HG03432 (cell line): ENCODE measurements around the gene STEAP1.
"Not testable (repeated sequence)": the region's sequence is repeated elsewhere in the genome, so short reads cannot be mapped to it uniquely, and the experiment has no call there.

ENCODE experiments used
- ATAC-seq: cut with Tn5 transposase; IDR thresholded peaks from one replicate; pipeline ENCODE4 v1.9.1; 2021; ENCODE audit warnings: mild to moderate bottlenecking, moderate library complexity; ENCODE audit not compliant: unreplicated experiment

STEAP1 gene

DNA sequence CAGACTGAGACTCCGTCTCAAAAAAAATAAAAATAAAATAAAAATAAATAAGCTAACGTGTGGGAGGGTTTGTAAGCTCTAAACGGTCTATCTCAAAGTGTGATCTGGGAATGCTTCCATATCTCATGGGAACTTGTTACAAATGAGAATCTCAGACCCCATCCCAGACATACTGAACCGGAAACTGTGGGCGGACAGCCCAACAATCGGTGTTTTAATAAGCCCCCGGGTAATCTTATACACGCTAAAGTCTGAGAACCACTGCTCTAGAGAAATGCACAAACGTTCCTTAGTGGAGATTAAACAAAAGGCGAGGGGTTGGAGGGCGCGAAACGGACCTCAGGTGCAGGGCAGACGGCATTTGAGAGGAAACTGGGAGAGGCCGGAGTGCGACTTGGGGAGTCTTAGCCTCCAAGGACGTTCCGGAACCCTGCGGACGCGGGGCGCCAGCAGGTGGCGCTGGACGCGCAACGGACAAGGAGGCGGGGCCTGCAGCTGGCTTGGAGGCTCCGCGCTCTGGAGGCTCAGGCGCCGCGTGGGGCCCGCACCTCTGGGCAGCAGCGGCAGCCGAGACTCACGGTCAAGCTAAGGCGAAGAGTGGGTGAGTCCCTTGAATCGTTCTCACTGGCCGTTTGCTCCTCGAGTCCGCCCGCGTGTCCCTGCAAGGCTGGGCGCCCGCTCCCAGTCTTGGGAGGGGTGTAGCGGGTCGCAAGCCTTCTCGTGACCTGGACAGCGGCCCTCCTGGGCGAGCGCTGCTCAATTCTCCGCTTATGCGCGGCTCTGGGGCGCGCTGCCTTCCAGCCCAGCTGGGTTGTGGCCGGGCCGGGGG lies at the start of gene STEAP1:
STEAP1 (plus strand) TSS at position 527 of the 829 bp plus-strand sequence. CDS start 5,320 bp downstream, outside the sequence.
- ATAC-seq: peak; percentile 98

DNA sequence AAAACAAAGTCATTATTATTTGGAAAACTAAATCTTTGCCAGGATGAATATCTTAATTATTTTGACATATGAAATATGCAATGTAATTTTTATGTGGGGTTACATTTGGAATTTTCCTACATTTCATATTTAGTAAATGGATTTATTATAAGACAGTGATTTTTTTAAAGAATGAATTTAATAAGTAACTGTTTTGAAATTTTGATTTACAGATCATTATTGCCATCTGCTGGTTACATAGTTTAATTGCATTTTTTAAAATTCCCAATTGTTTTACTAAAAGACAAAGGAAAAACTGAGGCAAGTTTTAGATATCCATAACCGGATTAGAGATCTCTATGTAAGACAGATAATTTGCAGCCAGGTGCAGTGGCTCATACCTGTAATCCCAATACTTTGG lies 39.3 kb upstream of the STEAP1 start:
- ATAC-seq: not testable (repeated sequence)

DNA sequence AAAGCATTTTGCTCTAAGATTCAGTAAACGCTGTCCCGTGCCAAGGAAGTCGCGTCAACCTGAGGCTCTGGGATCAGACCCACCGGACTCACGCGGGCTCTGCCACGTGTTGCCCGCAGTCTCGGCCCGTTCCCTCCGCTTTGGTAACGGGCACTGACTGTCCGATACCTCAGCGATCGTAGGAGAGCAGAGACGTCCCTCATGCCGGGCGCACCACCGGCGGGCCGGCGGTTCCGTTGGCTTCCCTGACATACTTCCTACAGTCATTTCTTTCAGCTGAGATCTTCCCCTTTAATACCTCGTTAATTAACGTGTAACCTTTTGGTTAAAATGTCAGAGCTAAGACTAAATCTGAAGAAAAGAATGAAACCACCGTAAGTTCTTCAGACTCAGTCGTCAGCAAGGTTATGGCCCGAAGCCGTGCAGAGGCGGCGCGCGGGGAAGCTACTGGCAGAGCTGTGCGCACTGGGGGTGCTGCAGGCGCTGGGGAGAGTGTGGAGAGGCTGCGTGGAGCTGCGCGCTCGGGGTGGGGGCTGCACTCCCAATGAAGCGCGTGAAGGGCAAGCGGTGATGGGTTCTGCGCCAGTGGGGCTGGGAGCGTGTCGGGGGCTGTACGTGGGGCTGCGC lies 35.6 kb upstream of the STEAP1 start:
- ATAC-seq: not testable (repeated sequence)

DNA sequence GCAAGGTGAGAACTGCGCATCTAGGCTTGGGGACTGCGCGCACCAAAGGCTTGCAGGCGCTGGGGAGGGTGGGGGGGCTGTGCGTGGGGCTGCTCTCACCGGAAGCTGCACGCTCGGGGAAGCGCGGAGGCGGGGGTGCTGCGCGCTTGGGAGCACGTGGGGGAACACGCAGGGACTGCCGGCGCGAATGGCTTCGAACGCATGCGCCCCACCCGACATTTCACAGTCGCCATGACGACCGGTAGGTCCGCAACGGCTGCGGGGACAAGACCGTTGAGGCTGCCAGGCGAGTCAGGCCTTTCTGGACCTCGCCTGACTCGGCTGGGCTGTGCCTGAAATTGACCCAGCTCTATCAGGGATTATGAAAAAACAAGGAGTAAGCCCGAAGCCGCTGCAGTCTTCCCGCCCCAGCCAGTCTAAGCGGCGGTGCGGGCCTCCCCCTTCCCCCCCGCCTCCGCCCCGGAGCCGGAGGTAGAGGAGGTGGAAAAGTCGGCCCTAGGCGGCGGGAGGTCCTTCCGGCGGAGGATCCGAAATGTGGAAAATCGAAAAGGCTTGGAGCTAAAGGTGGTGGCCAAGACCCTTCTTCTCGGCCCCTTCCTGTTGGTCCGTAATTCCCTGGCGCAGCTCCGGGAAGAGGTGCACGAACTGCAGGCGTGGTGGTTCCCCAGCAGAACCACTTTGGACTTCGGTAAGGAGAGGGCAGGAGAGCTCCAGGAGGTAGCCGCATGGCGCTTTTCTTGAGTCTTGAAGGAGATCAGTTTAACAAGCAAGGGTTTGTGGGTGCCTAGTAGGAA lies 34.9 kb upstream of the STEAP1 start:
- no peak for ATAC-seq

DNA sequence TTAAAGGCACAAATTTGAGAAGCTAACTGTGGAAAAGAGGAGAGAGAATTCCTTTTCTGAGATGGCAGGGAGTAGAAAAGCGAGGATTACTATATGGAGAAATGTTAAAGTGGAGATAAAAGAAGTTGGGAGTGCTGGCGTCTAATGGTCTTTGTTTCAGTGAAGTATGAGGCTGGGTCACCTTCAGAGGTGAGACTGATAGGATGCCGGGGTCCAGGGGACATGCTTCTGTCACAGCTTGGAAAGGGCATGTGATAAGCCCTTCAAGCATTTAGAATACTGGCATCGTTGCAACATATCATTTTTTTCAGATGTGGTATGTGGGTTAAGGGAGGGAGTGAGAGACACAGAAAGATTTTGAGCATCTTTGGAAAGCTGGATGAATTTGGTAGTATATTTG lies 34.1 kb upstream of the STEAP1 start:
- not testable (repeated sequence) for ATAC-seq

DNA sequence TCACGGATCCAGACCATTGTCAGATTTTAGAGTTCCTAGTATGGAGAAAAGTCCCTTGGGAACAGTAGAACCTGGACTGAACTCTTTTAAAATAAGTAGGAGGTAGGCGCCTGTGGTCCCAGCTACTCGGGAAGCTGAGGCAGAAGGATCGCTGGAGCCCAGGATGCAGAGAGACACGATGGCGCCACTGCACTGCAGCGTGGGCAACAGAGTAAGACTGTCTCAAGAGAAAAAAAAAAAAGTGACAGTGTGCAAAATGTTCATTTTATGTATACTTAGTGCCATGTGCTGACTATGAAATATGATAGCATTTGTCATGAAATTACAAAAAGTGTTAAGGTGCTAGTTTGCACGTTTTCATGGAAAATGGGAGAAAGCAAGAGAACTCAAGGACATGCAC lies 22.5 kb upstream of the STEAP1 start:
- not testable (repeated sequence) for ATAC-seq

DNA sequence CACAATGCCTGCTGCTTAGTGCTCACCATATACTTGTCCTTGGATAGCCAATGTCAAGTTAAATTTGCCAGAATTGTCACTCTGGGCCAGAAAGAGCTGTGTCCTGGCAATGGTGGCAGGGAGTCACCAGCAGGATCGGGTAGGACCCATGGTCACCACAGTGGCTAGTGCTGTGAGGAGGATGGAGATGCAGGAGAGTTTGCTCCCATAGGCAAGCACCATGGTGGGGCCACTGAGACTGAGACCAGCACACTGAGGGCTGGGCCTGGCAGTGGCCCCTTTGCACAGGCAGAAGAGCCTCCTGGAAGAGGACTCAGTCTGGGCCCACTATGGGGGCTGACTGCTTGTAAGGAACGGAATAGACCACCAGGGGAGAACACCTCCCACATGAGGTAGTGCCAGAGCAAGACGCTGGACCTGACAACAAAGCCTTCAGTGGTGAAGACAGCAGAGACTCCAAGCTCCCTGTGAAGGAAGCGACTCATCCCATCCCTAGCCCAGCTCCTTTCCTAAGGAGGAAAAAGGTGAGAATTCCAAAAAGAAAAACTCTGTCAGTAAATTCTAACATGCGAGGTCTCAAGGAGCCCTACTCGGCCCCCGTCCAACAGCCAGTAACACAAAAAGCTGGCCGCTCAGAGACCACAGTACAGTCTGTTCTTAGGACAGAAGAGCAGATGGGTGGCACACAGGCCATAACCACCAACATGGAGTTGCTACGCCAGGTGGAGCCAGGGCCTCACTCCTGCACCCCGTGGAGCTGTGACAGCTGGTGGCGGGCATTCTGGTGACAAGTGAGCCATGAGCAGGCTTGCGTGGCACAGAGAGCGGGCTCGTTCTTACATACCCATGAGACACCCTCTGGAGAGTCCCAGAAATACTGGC lies 6.9 kb upstream of the STEAP1 start:
- ATAC-seq: not testable (repeated sequence)

DNA sequence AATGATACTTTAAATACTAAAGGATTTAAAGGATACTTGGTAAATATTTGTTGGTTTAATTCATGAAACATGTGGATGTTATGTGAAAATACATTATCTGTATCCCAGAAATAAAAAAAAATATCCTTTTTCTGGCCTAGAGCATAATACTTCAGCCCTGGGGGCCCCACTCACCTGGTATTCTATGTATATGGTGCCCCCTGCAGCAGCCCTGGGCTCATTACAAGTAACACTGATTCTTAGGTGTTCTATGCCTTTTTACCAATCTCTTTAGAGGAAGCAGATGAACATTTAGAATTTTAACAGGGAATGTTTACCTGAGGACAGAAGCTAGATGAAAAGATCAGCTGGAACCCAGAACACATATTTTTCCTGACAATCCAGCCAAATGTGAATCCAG lies 4.8 kb upstream of the STEAP1 start:
- peak; percentile 30 for ATAC-seq

DNA sequence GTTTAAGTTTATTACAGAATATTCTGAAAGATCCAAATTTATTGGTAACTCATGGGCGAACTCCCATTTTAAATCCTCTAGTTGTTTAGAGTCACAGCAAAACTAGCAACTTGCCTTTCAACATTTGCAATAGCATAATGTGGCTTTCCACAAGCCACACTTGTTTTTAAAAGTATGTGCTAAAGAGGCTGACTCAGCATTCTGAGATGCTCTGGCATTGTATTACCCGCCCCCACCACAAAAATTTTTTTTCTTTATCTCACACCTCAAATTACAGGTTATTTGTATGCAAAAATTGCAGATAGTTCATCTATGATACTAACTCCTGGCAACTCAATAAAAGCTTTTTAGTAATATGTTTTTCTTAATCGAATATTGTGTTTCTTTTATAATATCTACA lies 2.4 kb upstream of the STEAP1 start:
- ATAC-seq: not testable (repeated sequence)

DNA sequence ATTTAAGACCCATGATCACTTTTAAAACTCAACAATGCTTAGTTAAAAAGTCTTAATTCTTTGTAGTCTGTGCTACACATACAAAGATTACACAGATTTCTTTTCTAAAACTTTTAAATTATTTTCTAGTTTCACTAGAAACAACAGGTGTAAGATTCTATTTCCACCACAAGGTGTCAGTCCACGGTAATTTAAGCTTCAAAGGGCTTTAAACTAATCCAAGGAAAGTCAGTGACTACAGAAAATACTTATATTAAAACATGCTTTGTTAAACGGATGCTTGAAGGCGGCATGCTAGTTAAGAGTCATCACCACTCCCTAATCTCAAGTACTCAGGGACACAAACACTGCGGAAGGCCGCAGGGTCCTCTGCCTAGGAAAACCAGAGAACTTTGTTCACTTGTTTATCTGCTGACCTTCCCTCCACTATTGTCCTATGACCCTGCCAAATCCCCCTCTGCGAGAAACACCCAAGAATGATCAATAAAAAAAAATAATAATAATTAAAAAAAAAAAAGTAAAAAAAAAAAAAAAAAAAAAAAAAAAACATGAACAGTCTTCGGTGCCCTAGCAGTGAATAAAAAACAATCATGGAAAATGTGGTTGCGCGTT lies 1.5 kb upstream of the STEAP1 start:
- not testable (repeated sequence) for ATAC-seq

DNA sequence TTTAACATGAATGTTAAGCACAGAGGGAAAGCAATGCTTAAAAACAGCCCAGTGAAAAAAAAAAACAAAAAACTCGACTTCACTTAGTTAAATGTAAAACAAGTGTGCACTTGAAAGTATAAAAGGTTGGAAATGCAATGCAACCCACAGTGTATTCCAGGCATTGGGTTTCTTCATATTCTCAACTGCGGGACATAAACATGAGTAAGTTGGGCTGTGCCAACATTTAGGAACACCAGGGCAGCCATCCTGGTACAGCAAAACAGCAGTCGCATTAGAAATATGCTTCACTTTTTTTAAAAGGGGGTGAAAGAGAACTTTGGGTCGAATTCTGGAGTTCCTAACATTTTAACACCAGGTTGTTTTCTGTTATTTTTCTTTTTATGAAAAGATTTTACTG lies 937 bp downstream of the STEAP1 start:
- ATAC-seq: no peak

DNA sequence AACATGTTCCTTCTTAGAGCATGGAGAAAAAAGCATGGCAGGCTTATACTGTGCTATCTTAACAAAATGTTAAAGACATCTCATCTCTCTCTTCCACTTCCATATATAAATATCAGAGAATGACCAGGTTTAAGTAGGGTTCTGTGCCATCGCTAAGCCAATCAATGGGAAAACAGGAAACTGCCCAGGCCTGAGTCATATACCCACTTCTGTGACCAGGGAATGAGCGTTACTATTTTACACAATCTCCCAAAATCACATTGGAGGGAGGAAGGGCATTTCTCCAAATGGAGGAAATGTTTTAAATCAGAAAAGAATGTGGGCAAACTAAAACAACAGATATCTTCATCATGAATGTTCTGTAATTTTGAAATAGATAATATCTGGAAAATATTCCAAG lies 3.1 kb downstream of the STEAP1 start:
- ATAC-seq: not testable (repeated sequence)

DNA sequence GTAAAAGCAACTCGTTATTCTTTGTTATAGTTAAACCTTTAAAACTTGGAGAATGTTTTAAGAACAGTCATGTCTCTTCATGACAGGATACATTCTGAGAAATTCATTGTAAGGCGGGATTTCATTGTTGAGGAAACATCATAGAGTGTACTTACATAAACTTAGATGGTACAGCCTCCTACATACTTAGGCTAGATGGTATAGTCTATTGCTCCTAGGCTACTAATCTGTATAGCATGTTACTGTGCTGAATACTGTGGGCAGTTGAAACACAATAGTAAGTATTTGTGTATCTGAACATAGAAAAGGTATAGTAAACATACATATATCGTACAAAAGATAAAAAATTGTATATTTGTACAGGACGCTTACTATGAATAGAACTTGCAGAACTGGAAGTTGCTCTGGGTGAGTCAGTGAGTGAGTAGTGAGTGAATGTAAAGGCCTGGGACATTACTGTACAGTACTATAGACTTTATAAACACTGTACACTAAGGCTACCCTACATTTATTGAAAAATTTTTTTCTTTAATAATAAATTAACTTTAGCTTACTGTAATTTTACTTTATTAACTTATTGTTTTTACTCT lies 3.6 kb downstream of the STEAP1 start:
- not testable (repeated sequence) for ATAC-seq

DNA sequence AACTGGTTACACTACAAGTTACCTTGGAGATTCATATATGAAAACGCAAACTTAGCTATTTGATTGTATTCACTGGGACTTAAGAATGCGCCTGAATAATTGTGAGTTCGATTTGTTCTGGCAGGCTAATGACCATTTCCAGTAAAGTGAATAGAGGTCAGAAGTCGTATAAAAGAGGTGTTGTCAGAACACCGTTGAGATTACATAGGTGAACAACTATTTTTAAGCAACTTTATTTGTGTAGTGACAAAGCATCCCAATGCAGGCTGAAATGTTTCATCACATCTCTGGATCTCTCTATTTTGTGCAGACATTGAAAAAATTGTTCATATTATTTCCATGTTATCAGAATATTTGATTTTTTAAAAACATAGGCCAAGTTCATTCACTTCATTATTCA lies 9.3 kb downstream of the STEAP1 start:
- ATAC-seq: no peak

DNA sequence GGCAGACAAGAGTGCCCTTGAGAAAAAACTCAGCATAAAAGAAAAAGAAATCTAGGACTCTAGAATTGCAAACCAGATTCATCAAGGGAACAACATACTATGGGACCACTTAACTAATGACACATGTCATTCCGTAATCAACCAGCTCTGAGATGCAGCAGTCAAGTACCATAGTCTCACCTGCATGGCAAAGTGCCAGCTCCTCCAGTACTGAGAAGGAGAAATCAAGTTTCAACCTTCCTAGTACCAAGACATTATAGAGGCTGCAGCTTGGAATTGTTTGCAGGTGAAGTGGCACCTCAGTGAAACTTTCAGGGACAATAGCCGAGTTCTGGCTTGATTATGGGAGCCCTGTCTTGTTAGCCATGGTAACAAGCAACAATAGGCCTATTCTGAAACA lies 11.5 kb downstream of the STEAP1 start:
- ATAC-seq: no peak

DNA sequence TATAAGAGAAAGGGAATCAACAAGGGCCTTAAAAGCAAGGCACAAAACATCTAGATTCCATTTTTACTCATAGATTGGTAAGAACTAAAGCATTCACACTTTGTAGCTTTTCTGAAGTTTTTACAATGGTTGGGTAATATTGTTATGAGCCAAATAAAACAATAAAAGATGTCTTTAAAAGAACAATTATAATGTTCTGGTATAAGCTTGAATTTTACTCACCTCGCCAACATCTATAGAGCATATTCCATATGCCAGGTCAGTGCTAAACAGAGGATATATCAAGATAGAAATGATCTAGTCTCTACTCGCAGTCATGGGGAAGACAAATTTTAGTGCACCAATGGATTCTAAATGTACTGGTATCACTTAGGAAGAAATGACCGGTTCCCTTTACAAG lies 11.9 kb downstream of the STEAP1 start:
- no peak for ATAC-seq

DNA sequence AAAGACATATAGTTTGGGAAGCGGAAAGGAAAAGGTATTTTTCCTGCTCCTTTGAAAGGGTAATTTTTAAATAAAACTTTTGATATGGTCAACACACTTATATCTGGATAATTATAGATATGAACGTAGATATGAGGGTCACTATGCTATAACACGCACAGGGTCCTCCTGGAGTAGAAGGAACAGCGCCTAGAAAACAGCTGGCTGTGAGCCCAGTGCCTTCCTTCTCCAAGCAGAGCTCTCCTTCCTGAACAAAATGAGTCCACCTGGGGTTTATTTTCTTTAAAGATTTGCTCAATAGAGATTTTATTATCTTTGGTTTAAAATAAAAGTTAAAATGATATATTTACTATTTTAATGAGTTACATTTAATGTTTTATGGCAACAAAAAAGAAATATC lies 13.1 kb downstream of the STEAP1 start:
- no peak for ATAC-seq

DNA sequence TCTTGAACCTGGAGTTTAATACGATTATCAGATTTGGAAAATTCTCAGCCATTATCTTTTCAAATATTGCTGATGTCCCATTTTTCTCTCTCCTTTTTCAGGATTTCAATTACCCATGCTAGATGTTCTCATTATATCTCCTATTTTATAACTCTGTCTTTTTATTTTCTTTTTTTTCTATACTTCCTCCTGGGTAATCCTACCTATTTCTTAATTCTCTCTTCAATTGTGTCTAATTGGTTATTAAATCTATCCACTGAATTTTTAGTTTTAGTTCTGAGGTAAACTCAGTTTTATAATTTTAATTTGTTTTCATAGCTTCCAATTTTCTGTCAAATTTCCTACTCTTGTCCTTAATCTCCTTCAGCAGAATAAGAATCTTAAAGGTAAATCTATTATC lies 15.6 kb downstream of the STEAP1 start:
- ATAC-seq: no peak

DNA sequence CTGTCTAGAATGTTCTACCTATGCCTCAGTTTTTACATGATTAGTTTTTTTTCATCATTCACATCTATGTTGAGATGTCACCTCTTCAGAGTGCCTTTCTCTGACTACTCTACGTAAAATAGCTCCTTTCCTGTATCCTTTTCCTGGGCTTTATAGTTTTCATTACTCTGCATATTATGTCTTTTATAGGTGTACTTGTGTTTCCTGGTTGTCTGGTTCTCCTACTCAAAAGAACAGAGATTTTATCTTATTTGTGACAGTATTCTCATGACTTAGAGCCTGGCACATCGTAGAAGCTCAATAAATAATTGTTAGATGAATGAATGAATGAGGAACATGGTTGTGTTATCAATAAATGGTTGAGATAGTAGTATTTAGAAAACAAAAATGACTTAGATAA lies 17.9 kb downstream of the STEAP1 start:
- ATAC-seq: no peak

DNA sequence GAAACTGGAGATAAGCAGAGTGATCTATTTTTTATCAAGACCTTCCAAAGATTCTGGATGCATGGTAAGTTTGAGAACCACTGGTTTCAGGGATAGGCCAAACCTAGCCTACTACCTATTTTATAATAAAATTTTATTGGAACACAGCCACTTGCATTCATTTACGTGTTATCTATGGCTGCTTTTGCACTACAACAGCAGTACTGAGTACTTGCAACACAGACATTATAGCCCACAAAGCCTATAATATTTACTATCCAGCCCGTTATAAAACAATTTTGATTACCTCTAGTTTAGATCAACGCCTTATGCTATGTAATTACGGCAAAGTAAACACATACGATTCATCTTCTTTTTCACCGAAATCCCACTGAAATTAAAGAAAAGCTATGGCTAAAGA lies 18.4 kb downstream of the STEAP1 start:
- no peak for ATAC-seq
